ENCODE results near the gene CYP4A22.

DNA sequence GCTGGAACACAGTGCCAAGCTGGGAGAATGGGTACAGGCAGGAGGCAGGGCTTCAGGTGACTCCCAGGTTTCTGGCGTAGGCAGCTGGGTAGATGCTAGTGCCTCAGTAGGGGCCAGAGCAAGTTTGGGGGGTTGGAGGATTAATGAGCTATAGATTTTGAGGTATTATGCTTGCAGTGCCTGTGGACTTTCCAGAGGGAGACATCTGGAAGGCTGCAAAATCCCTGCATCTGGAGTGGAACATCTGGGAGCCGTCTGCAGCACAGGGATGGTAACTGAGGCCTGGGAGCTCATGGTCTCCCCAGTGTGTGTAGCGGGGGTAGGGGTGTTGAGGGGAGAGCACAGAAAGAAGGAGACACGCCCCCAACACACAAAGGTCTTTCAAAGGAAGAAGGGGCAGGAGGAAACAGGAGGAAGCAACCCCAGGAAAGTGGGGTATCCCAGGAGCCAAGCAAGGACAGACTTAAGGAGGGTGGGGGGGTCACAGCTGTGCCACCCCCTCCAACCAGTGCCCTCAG, 54.8 kb downstream of the CYP4A22 start:
- TF ChIP-seq MYC (IDR thresholded peaks at IDR 0.05; ENCODE audit: low read depth, low read length) = no peak
- TF ChIP-seq, protein P1, sequence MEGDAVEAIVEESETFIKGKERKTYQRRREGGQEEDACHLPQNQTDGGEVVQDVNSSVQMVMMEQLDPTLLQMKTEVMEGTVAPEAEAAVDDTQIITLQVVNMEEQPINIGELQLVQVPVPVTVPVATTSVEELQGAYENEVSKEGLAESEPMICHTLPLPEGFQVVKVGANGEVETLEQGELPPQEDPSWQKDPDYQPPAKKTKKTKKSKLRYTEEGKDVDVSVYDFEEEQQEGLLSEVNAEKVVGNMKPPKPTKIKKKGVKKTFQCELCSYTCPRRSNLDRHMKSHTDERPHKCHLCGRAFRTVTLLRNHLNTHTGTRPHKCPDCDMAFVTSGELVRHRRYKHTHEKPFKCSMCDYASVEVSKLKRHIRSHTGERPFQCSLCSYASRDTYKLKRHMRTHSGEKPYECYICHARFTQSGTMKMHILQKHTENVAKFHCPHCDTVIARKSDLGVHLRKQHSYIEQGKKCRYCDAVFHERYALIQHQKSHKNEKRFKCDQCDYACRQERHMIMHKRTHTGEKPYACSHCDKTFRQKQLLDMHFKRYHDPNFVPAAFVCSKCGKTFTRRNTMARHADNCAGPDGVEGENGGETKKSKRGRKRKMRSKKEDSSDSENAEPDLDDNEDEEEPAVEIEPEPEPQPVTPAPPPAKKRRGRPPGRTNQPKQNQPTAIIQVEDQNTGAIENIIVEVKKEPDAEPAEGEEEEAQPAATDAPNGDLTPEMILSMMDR (IDR thresholded peaks at IDR 0.05; ENCODE audit: low read depth, low read length) = no peak
